Endothelial cell of umbilical vein (primary cell): ENCODE results near the gene M6PR.

Experiments
- CTCF ChIP-seq, 2 donors: IDR thresholded peaks; 1 replicate in 1 of 2; 2 replicates in 1 of 2; pipeline ENCODE4 v1.5.1; 2011; ENCODE audit warnings: low read length in 2 of 2, mild to moderate bottlenecking in 2 of 2, moderate library complexity in 2 of 2, control low read depth in 1 of 2, inconsistent platforms in 1 of 2, low read depth in 1 of 2; ENCODE audit not compliant: insufficient read depth in 1 of 2; ENCODE audit errors: extremely low read depth in 1 of 2
- EZH2 ChIP-seq: IDR thresholded peaks from 2 replicates; pipeline ENCODE4 v1.6.1; 2012; ENCODE audit warnings: borderline replicate concordance, low read depth, mild to moderate bottlenecking, moderate library complexity, low read length, inconsistent platforms; ENCODE audit not compliant: severe bottlenecking
- FOS ChIP-seq: IDR thresholded peaks from 2 replicates; pipeline ENCODE4 v1.6.1; 2011; ENCODE audit warnings: mild to moderate bottlenecking, low read length, moderate library complexity, borderline replicate concordance; ENCODE audit not compliant: insufficient read depth
- JUN ChIP-seq: IDR thresholded peaks from 2 replicates; pipeline ENCODE4 v1.6.1; 2011; ENCODE audit warnings: borderline replicate concordance, low read depth; ENCODE audit not compliant: insufficient read length, insufficient read depth
- MAX ChIP-seq: IDR thresholded peaks from 2 replicates; pipeline ENCODE4 v1.6.1; 2011; ENCODE audit not compliant: insufficient read depth, insufficient read length
- MYC ChIP-seq: IDR thresholded peaks from one replicate; pipeline ENCODE4 v1.6.1; 2011; ENCODE audit warnings: mild to moderate bottlenecking, low read depth, low read length
- POLR2A ChIP-seq: IDR thresholded peaks from 2 replicates; pipeline ENCODE4 v1.6.1; 2012; ENCODE audit warnings: low read depth, mild to moderate bottlenecking, control low read depth, low read length
- POLR2AphosphoS5 ChIP-seq: IDR thresholded peaks from 2 replicates; pipeline ENCODE4 v1.6.1; 2012; ENCODE audit warnings: low read depth, mild to moderate bottlenecking, control low read depth, low read length, moderate library complexity; ENCODE audit not compliant: insufficient read depth

- no peak for TF ChIP-seq EZH2
- TF ChIP-seq FOS, result no peak
- TF ChIP-seq CTCF (IDR thresholded peaks at IDR 0.05; ENCODE audit: extremely low read depth in 1 of 2, insufficient read depth in 1 of 2, low read depth in 1 of 2, low read length in 2 of 2), result no peak
- no peak for TF ChIP-seq POLR2A
- no peak for TF ChIP-seq POLR2AphosphoS5
- no peak for TF ChIP-seq MYC
- no peak for TF ChIP-seq MAX
- TF ChIP-seq JUN, result no peak
These were observed 37.7 kb downstream of the M6PR start for GRCh38 chr12:8911606-8912268.
